Muscle of arm (tissue), 12 donors: ENCODE measurements around the gene MFAP2. TPM values are rescaled to one million over a fixed set of nuclear protein-coding genes. Genes with fewer than 3 reads are reported as not detected.
A peak's percentile ranks its signal among the peaks of the same experiment; 100 is the strongest.
"Not testable (repeated sequence)": the region's sequence is repeated elsewhere in the genome, so short reads cannot be mapped to it uniquely, and the experiment has no call there.

Source experiments
- DNase-seq: peaks from one replicate; pipeline ENCODE4 v3.0.0-alpha.2; 2013
- polyA plus RNA-seq, 12 donors: library from polyadenylated mRNA; unstranded; fragments of 120-200 nt; gene quantifications; one replicate each; pipeline ENCODE4 v1.2.1, GENCODE V29; 2013; ENCODE audit not compliant: insufficient read length in 12 of 12

MFAP2 gene
- polyA plus RNA-seq, 12 donors = 45.3 to 340 (median 72.6) TPM; not detected in 1

- DNase-seq = no peak
Measured at GRCh38 chr1:16966282-16966681, 14.1 kb downstream of the MFAP2 start.

- no peak for DNase-seq
Measured at GRCh38 chr1:16965486-16966067, 14.8 kb downstream of the MFAP2 start.

GRCh38 chr1:16964169-16964568 is 16.3 kb downstream of the MFAP2 start:
- DNase-seq = not testable (repeated sequence)

- DNase-seq = no peak
Measured at GRCh38 chr1:16961297-16962133, 18.9 kb downstream of the MFAP2 start.

GRCh38 chr1:16960560-16961296 is 19.7 kb downstream of the MFAP2 start:
- peak; percentile 73 for DNase-seq

- DNase-seq = no peak
Measured at GRCh38 chr1:16958475-16958874, 21.9 kb downstream of the MFAP2 start.

- no peak for DNase-seq
Measured at GRCh38 chr1:16957731-16958130, 22.7 kb downstream of the MFAP2 start.

GRCh38 chr1:16956775-16957174 is 23.6 kb downstream of the MFAP2 start:
- no peak for DNase-seq

GRCh38 chr1:16955186-16955585 is 25.2 kb downstream of the MFAP2 start:
- no peak for DNase-seq

- DNase-seq = no peak
Measured at GRCh38 chr1:16954579-16954978, 25.8 kb downstream of the MFAP2 start.

- DNase-seq = not testable (repeated sequence)
Measured at GRCh38 chr1:16952376-16952775, 28.0 kb downstream of the MFAP2 start.

- DNase-seq = not testable (repeated sequence)
Measured at GRCh38 chr1:16949026-16949425, 31.4 kb downstream of the MFAP2 start.

GRCh38 chr1:16948282-16948891 is 32.0 kb downstream of the MFAP2 start:
- not testable (repeated sequence) for DNase-seq

- DNase-seq = no peak
Measured at GRCh38 chr1:16946646-16947045, 33.8 kb downstream of the MFAP2 start.

GRCh38 chr1:16946185-16946584 is 34.2 kb downstream of the MFAP2 start:
- DNase-seq = not testable (repeated sequence)

GRCh38 chr1:16945512-16945911 is 34.9 kb downstream of the MFAP2 start:
- DNase-seq = not testable (repeated sequence)

- no peak for DNase-seq
Measured at GRCh38 chr1:16944038-16944437, 36.4 kb downstream of the MFAP2 start.

GRCh38 chr1:16939386-16940180 is 40.8 kb downstream of the MFAP2 start:
- not testable (repeated sequence) for DNase-seq

- no peak for DNase-seq
Measured at GRCh38 chr1:16938351-16939321, 41.8 kb downstream of the MFAP2 start.

GRCh38 chr1:16936580-16936979 is 43.8 kb downstream of the MFAP2 start:
- DNase-seq = not testable (repeated sequence)
